HepG2 (cell line): ENCODE measurements around the gene CASR. TPM values are rescaled to one million over a fixed set of nuclear protein-coding genes. Genes with fewer than 3 reads are reported as not detected.
A peak's percentile ranks its signal among the peaks of the same experiment; 100 is the strongest.

Experiments used
- AHR ChIP-seq: IDR thresholded peaks from 2 replicates; pipeline ENCODE4 v1.6.1; 2018; ENCODE audit warnings: missing genetic modification reagents, missing compliant biosample characterization
- ARHGAP35 ChIP-seq: sonication (generic); formaldehyde crosslinking; IDR thresholded peaks from 2 replicates; pipeline ENCODE4 v1.9.0; 2022; ENCODE audit warnings: mild to moderate bottlenecking, inconsistent platforms, moderate library complexity, missing genetic modification reagents, borderline replicate concordance
- DNMT3B ChIP-seq: conservative IDR thresholded peaks from 2 replicates; pipeline ENCODE4 v1.6.1; 2016; ENCODE audit warnings: missing biosample characterization, control low read depth
- ELF4 ChIP-seq: sonication (generic); formaldehyde crosslinking; IDR thresholded peaks from 2 replicates; pipeline ENCODE4 v1.5.0; 2020; ENCODE audit warnings: missing genetic modification reagents, mild to moderate bottlenecking, moderate library complexity, borderline replicate concordance
- GZF1 ChIP-seq: sonication (generic); formaldehyde crosslinking; IDR thresholded peaks from 2 replicates; pipeline ENCODE4 v1.5.1; 2020; ENCODE audit warnings: mild to moderate bottlenecking, missing genetic modification reagents
- KLF11 ChIP-seq: IDR thresholded peaks from 2 replicates; pipeline ENCODE4 v1.6.1; 2016; ENCODE audit warnings: missing compliant biosample characterization
- MYPOP ChIP-seq: sonication (generic); formaldehyde crosslinking; IDR thresholded peaks from 2 replicates; pipeline ENCODE4 v1.8.1; 2023; ENCODE audit warnings: mild to moderate bottlenecking, moderate library complexity, missing genetic modification reagents
- REL ChIP-seq: sonication (generic); formaldehyde crosslinking; conservative IDR thresholded peaks from 2 replicates; pipeline ENCODE4 v1.8.0; 2022; ENCODE audit warnings: mild to moderate bottlenecking, missing genetic modification reagents, moderate library complexity
- SETDB1 ChIP-seq: sonication (generic); formaldehyde crosslinking; IDR thresholded peaks from 2 replicates; pipeline ENCODE4 v1.5.1; 2020; ENCODE audit warnings: missing genetic modification reagents, mild to moderate bottlenecking, borderline replicate concordance
- SIN3B ChIP-seq: fragments of 150-350 bp; IDR thresholded peaks from 2 replicates; pipeline ENCODE4 v1.6.1; 2014; ENCODE audit warnings: low read length
- SNAI1 ChIP-seq: sonication (generic); formaldehyde crosslinking; IDR thresholded peaks from 2 replicates; pipeline ENCODE4 v1.5.0; 2020; ENCODE audit warnings: mild to moderate bottlenecking, missing genetic modification reagents, borderline replicate concordance
- SOX5 ChIP-seq: IDR thresholded peaks from 2 replicates; pipeline ENCODE4 v1.6.1; 2016; ENCODE audit warnings: borderline replicate concordance
- TARDBP ChIP-seq: sonication (generic); formaldehyde crosslinking; IDR thresholded peaks from 2 replicates; pipeline ENCODE4 v1.8.0; 2022; ENCODE audit warnings: mild to moderate bottlenecking, missing genetic modification reagents
- ZFP36L1 ChIP-seq: sonication (generic); formaldehyde crosslinking; IDR thresholded peaks from 2 replicates; pipeline ENCODE4 v1.8.0; 2022; ENCODE audit warnings: mild to moderate bottlenecking, missing genetic modification reagents, moderate library complexity
- ZNF335 ChIP-seq: sonication (generic); formaldehyde crosslinking; IDR thresholded peaks from 2 replicates; pipeline ENCODE4 v1.4.0; 2020; ENCODE audit warnings: missing genetic modification reagents
- ZNF451 ChIP-seq: sonication (generic); formaldehyde crosslinking; IDR thresholded peaks from 2 replicates; pipeline ENCODE4 v1.5.0; 2020; ENCODE audit warnings: mild to moderate bottlenecking, missing genetic modification reagents
- ZNF460 ChIP-seq: sonication (generic); formaldehyde crosslinking; IDR thresholded peaks from 2 replicates; pipeline ENCODE4 v1.5.1; 2020; ENCODE audit warnings: missing genetic modification reagents, mild to moderate bottlenecking, borderline replicate concordance
- ZNF484 ChIP-seq: sonication (generic); formaldehyde crosslinking; IDR thresholded peaks from 2 replicates; pipeline ENCODE4 v1.5.1; 2020; ENCODE audit warnings: mild to moderate bottlenecking, low read depth, missing genetic modification reagents, borderline replicate concordance
- ZNF496 ChIP-seq: sonication (generic); formaldehyde crosslinking; IDR thresholded peaks from 2 replicates; pipeline ENCODE4 v1.8.1; 2023; ENCODE audit warnings: mild to moderate bottlenecking, moderate library complexity, missing genetic modification reagents; ENCODE audit not compliant: insufficient replicate concordance
- ZNF570 ChIP-seq: sonication (generic); formaldehyde crosslinking; IDR thresholded peaks from 2 replicates; pipeline ENCODE4 v1.4.0; 2020; ENCODE audit warnings: mild to moderate bottlenecking, missing genetic modification reagents, borderline replicate concordance
- ZNF878 ChIP-seq: sonication (generic); formaldehyde crosslinking; IDR thresholded peaks from 2 replicates; pipeline ENCODE4 v1.8.1; 2023; ENCODE audit warnings: mild to moderate bottlenecking, missing genetic modification reagents, moderate library complexity
- ZSCAN22 ChIP-seq: sonication (generic); formaldehyde crosslinking; IDR thresholded peaks from 2 replicates; pipeline ENCODE4 v1.4.0; 2020; ENCODE audit warnings: mild to moderate bottlenecking, missing genetic modification reagents
- ZUFSP ChIP-seq: sonication (generic); formaldehyde crosslinking; IDR thresholded peaks from 2 replicates; pipeline ENCODE4 v1.9.0; 2021; ENCODE audit warnings: missing genetic modification reagents, mild to moderate bottlenecking, borderline replicate concordance
- ZZZ3 ChIP-seq: sonication (generic); formaldehyde crosslinking; IDR thresholded peaks from 2 replicates; pipeline ENCODE4 v1.4.0; 2020; ENCODE audit warnings: missing genetic modification reagents, mild to moderate bottlenecking, borderline replicate concordance
- polyA plus RNA-seq, 8 experiments: library from polyadenylated mRNA; depleted of rRNA in 3 of 8; stranded (reverse) in 7 of 8; unstranded in 1 of 8; fragments of >200 nt; fragmentation: Illumina TruSeq in 4 of 8; extraction: Trizol in 4 of 8; gene quantifications; 2 replicates each; pipeline versions ENCODE4 v1.2.1 to v1.2.3, GENCODE V29; 2011 to 2016; ENCODE audit warnings: low read depth in 4 of 8, missing spikeins in 1 of 8, mixed read lengths in 1 of 8; ENCODE audit not compliant: insufficient read depth in 1 of 8
- total RNA-seq, 5 experiments: library from RNA; depleted of rRNA; stranded (reverse); fragments of >200 nt; fragmentation: Illumina TruSeq; extraction: Trizol; gene quantifications; 2 replicates each; pipeline ENCODE4 v1.2.3, GENCODE V29; 2016; ENCODE audit warnings: low read depth in 1 of 5
- TF ChIP-seq, protein P1 (sequence below): sonication (generic); formaldehyde crosslinking; IDR thresholded peaks from 2 replicates; pipeline ENCODE4 v1.4.0; 2020; ENCODE audit warnings: mild to moderate bottlenecking, missing genetic modification reagents
- TF ChIP-seq, protein P2 (sequence below): sonication (generic); formaldehyde crosslinking; conservative IDR thresholded peaks from 2 replicates; pipeline ENCODE4 v1.8.0; 2022; ENCODE audit warnings: missing genetic modification reagents

CASR gene
- total and polyA plus RNA-seq, 2 of the 13 experiments (the other 11 are each of a cell fraction or from before 2014, with no cell fraction given) = not detected

DNA sequence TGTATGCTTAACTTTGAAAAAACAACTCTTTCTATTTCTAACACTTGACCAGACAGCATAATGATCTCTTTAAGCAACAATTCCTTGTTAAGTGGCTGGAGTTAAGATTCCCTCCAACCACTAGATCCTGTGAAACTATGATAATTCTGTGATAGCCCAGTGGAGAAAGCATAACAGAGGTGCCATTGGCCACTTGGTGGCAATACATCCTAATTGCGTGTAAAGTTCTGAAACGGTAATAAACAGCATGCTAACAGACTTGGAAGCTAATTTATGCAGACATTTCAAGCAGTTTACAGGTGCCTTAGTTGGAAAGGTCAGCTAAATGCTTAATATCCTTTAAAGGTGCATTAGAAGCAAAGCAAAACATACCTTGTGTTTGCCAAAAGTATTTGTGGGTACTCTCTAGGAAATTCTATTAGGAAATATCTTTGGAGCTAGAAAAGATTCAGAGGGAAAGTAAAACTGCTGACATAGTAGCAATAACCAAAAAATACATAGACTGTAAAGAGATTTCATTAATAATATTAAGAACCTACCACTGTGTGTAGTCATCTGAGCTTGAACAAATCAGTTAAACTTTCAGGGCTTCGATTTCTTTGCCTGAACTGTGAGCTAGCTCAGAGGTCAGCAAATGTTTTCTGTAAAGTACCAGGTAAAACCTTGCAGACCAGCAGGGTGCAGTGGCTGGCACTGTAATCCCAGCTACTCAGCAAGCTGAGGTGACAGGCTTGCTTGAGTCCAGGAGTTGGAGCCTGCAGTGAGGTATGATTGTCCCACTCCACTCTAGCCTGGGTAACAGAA is 122.6 kb downstream of the CASR start (continued):
- no peak for TF ChIP-seq SNAI1 (CRISPR knock-in tag)
- TF ChIP-seq, protein P1, sequence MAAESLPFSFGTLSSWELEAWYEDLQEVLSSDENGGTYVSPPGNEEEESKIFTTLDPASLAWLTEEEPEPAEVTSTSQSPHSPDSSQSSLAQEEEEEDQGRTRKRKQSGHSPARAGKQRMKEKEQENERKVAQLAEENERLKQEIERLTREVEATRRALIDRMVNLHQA (CRISPR knock-in tag) = no peak
- no peak for TF ChIP-seq ZUFSP (CRISPR knock-in tag)
- TF ChIP-seq ARHGAP35 (CRISPR knock-in tag) = no peak
- no peak for TF ChIP-seq ZNF460 (CRISPR knock-in tag)
- TF ChIP-seq SIN3B = no peak
- no peak for TF ChIP-seq REL (CRISPR knock-in tag)
- no peak for TF ChIP-seq DNMT3B (CRISPR knock-in tag)
- TF ChIP-seq SETDB1 = no peak
- TF ChIP-seq TARDBP (CRISPR knock-in tag) = 0 out of 2 replicates have a peak, but pooled peaks have one; percentile 24
- no peak for TF ChIP-seq AHR
- TF ChIP-seq, protein P2, sequence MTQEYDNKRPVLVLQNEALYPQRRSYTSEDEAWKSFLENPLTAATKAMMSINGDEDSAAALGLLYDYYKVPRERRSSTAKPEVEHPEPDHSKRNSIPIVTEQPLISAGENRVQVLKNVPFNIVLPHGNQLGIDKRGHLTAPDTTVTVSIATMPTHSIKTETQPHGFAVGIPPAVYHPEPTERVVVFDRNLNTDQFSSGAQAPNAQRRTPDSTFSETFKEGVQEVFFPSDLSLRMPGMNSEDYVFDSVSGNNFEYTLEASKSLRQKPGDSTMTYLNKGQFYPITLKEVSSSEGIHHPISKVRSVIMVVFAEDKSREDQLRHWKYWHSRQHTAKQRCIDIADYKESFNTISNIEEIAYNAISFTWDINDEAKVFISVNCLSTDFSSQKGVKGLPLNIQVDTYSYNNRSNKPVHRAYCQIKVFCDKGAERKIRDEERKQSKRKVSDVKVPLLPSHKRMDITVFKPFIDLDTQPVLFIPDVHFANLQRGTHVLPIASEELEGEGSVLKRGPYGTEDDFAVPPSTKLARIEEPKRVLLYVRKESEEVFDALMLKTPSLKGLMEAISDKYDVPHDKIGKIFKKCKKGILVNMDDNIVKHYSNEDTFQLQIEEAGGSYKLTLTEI (CRISPR knock-in tag) = no peak
- TF ChIP-seq ZZZ3 (CRISPR knock-in tag) = no peak
- TF ChIP-seq ZNF496 (CRISPR knock-in tag) = no peak
- no peak for TF ChIP-seq MYPOP (CRISPR knock-in tag)
- no peak for TF ChIP-seq ELF4
- no peak for TF ChIP-seq ZNF451 (CRISPR knock-in tag)
- TF ChIP-seq ZSCAN22 = no peak
- TF ChIP-seq ZNF484 (CRISPR knock-in tag) = no peak
- TF ChIP-seq KLF11 (CRISPR knock-in tag) = no peak
- TF ChIP-seq SOX5 (CRISPR knock-in tag) = no peak
- no peak for TF ChIP-seq ZNF335 (CRISPR knock-in tag)
- no peak for TF ChIP-seq ZNF570
- TF ChIP-seq ZNF878 (CRISPR knock-in tag) = no peak
- TF ChIP-seq ZFP36L1 (CRISPR knock-in tag) = no peak
- TF ChIP-seq GZF1 (CRISPR knock-in tag) = no peak
